PC-9 (cell line): ENCODE measurements around the gene TRIM15.

Experiments used
- CTCF ChIP-seq: fragments of 200-600 bp; sonication (generic); conservative IDR thresholded peaks from 2 replicates; pipeline ENCODE4 v1.6.1; 2017; ENCODE audit warnings: mixed run types, antibody characterized with exemption, mild to moderate bottlenecking, moderate library complexity
- EZH2 ChIP-seq: fragments of 200-600 bp; sonication (generic); IDR thresholded peaks from 2 replicates; pipeline ENCODE4 v1.8.0; 2017; ENCODE audit warnings: antibody characterized with exemption, low read depth

GRCh38 chr6:30207619-30208295, 44.4 kb downstream of the TRIM15 start:
- TF ChIP-seq CTCF (no peak), EZH2 (no peak)
